Stimulated activated CD8-positive, alpha-beta memory T cell treated with anti-CD3 and anti-CD28 coated beads, Interleukin-15, amount 100 ng/mL, for 1 hour (primary cell): ENCODE results near the gene BAZ2B.

Experiments used
- DNase-seq: peaks from one replicate; pipeline ENCODE4 v3.0.0-alpha.2; 2020; ENCODE audit warnings: low read depth

Gene BAZ2B

DNA sequence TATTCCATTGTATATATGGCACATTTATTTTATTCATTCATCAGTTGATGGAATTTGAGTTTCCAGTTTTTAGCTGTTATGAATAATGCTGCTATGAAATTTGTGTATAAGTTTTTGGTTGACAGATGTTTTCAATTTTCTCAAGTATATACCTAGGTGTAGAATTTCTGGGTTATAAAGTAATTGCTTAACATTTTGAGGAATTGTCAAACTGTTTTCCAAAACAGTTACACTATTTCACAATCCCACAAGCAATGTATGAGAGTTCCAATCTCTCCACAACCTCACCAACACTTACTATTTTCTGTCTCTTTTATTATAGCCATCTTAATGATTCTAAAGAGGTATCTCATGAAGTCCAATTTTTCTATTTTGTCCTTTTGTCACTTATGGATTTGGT, 317.4 kb downstream of the BAZ2B start:
- DNase-seq, result no peak

DNA sequence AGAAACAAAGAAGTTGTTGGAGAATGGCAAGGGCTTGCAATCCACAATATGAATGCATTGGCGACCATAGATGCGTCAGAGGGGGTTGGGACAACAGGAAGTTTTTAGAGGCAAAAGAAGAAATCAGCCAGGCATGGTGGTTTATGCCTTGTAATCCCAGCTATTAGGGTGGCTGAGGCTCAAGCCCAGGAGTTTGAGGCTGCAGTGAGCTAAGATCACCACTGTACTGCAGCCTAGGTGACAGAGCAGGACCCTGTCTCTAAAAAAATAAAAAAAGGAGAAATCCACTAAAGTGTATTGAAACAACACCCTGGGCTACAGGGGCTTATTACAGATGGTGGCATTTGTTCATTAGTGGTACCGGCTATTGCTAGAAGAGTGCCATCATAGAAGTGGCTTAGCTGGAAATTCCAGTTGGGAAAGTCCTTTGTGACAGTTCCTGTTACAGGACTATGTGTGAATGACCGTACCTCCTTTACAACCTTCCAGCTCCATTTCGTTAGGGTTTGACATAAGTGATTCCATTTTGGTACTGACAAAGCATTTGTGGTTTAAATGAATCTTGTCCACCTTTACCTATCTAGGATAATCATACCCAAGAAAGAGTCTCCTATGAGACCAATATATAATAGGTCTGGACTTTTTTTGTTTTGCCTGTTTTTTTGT, 319.2 kb downstream of the BAZ2B start:
- no peak for DNase-seq

DNA sequence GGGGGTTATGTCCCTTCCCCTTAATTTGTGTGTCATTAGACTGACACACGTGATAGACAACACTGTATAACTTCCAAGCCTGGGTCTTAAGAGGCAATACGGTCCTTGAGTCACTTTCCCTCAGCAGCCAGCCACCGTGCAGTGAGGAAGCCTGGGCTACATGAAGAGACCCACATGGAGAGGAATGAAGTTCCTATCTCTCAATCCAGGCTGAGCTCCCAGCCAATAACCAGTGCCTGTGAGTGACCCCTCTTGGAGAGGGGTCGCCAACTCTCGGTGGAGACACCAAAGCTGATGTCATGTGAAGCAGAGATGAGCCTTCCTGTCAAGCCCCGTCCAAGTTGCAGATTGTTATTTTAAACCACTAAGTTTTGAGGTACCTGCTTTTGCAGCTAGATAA, 324.2 kb downstream of the BAZ2B start:
- no peak for DNase-seq

DNA sequence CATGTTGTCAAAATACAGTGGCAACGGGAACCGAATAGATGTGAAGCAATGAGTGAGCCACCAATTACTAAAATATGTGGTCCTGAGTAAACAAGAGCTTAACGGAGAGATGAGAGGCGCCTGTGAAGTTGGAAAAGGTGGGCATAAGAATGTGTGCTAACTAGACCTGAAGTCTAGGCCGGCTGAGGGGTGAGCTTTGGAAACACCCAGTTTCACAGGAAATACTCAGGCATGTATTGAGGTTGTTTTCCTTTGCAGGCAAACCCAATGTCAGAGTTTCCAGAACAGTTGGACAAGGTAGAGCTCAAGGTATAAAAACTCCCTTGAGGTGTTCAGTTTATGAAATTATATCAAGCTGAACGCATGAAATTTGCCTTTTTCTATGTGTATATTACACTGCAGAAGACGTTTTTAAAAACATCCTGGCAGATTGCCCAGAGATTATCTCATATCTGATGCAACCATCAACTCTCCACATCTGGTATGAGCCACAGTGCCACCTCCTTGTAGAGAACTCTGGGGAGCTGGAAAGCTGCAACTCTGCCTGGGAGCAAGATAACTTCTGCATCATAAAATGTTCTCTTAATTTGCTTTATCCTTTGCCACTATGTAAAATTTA, 325.9 kb downstream of the BAZ2B start:
- DNase-seq, result no peak

DNA sequence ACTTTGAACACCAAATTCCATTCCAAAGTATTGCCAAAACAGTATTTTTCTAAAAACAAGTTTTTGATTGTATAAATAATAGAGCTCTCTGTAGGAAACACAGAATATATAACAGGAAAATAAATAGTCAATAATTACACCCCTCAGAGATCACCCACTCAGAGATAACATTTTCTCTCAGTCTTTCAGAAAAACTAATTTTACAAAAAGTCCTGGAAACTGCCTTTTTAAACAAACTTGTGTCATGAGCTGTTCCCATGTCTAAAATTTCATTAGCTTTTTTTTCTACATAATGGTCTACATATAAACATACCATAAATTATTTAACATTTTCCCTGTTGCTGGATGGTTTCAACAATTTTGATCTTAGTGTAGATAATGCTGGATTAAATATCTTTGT, 328.6 kb downstream of the BAZ2B start:
- no peak for DNase-seq

DNA sequence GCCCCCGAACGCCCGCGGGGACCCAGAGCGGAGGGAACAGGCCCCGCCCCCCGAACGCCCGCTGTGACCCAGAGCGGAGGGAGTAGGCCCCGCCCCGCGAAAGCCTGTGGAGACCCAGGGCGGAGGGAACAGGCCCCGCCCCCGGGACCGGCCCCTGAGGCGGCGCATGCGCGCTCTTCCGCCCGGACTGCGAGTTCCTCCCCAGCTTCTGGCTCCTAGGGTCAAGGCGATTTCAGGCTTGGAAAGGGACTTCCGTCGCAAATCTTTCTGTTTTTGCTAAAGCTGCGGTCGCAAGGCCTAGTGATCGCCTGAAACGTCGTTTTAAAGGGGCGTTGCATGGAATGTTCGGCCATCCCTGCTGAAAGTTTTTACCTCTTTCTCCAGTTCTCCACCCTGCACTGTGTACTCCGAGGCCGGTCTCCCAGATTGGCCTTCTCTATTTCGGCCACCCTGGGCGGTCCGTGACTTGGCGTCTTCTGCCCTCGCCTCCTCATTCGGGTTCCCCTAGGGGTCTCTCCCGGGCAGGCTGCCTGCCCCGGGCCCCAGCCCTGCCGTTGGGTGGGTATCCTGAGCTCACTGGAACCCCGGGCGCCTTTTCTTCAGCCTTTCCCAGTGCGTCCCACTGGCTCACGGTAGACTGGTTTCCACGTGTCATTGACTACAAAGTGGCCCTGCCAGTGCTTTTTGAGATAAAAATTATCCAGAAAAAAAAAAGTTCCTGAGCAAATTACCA, 329.5 kb downstream of the BAZ2B start:
- DNase-seq, result peak; percentile 91

DNA sequence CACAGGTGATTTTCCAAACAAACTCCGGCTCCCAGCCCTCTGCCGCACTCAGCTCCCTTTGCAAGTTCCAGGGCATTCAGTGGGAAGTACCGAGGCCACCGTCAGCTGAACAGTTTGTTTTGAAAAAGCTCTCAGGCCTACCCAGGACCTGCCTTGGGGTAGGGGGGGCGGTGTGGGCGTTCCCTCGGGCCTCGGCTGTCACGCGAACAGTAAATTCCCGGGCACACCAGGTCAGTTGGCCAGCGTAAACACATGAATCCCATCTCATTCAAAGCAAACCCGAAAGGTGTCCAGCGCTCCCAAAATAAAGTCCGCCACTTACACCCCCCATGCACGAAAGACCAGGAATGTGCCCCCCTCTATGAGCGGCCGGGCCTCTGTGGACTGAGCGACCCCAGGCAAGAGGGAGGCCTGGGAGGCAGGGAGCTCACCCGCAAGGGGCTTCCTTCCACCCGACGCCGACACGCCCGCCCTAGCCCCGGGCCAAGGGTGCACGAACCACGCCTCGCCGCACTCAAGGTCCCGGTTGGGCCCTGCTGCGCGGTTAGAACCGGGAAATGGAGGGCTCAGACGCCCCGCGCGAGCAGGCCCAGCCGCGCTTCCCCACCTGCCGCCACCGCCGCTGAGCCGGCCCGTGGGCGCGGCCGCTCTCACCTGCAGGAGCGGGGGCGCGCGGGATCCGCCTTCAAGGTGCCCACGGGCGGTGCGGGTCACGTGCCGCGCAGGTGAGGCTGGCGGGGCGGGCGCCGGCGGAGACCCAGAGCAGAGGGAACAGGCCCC, 330.2 kb downstream of the BAZ2B start, which contains the start of gene WDSUB1:
Gene WDSUB1 (minus strand): TSS at position 775 of the 780 bp plus-strand sequence. CDS start 3,634 bp downstream, outside the sequence.
- no peak for DNase-seq

DNA sequence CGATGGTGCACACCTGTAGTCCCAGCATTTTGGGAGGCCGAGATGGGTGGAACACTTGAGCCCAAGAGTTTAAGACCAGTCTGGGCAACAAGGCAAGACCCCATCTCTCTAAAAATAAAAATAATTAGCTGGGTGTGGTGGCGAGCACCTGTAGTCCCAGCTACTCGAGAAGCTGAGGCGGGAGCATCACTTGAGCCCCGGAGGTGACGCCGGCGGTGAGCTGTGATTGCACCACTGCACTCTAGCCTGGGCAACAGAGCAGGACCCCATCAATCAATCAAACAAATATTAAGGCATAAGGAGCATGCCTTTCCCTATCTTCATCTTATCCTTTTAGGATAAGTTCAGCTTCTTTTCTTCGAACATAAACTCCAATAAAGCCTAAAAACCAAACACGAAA, 330.9 kb downstream of the BAZ2B start:
- no peak for DNase-seq

DNA sequence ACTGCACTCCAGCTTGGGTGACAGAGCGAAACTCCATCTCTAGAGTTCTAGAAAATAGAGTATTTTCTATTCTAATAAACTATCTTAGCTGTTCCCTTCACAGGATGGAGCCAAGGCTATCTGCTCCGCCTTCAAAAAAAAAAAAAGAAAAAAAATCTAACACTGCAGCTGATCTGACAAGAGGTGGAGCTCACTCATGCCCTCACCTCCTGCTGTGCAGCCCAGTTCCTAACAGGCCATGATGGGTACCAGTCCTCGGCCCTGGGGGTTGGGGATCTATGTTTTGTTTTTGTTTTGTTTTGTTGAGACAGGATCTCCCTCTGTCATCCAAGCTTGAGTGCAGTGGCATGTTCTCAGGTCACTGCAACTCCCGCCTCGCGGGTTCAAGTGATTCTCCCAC, 332.8 kb downstream of the BAZ2B start:
- DNase-seq, result no peak

DNA sequence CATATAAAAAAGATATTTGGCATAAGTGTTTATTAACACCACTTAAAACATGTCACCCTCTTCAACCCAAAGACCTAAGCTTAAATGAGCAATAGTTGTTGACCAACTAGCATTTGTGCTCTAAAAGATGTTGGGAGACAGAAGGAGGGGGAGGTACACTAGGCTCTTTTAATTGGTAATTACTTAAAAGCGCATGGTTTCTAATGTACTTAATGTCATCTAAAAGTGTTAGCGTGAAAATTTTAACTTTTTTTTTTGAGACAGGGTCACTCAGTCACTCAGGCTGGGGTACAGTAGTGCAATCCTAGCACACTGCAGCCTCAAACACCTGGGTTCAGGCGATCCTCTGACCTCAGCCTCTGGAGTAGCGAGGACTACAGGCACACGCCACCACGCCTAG, 335.3 kb downstream of the BAZ2B start:
- no peak for DNase-seq

DNA sequence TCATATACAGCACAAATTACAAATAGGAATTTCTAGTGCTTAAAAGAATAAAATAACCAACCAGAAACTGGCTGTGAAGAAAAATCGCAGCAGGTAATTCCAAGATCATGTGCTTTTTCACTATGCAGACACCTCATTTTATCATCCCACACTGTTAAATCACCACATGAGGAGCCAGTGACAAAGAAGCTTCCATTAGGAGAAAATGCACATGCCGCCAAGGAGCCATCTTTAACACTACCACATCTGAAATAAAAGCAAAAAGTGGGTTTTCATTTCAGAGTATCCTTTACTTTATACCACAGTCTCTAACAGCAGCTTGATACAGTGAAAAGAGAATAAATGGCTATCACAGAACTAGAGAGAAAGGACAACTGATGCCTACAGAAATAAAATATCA, 336.6 kb downstream of the BAZ2B start:
- DNase-seq, result no peak

DNA sequence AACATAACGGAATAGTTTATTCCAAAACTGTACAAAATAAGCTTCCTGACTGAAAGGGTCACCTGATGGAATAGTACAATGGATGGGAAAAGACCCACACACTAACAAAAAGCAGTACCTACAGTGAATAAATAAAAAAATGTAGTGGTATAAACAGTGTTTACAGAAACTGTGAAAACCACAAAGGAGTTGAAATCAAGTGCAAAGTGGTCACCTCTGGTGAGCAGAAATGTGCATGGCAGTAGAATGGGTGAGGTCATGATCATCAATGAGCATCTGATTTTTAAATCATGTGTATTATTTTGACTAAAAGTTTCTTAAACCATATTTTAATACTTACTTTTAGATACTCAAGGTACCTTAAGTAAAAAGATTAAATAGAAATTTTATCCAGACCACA, 341.2 kb downstream of the BAZ2B start:
- no peak for DNase-seq

DNA sequence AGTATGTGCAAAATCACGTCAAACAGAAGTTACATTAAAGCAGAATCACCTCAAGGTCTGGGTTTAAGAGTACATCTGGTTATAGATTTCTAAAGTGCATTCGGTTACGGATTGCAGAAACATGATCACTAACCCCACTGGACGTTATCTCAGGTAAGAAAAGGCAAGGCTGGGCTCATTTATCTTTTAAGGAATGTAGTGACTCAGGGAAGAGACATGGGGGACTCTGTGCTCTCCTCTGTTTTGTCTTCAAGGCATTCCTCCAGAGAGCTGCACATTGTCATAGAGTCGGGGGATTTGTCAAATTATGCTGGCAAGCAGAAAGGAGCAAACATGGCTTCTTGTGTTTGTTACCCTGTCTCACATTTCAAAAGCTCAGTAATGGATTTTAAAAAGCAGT, 344.2 kb downstream of the BAZ2B start:
- no peak for DNase-seq

DNA sequence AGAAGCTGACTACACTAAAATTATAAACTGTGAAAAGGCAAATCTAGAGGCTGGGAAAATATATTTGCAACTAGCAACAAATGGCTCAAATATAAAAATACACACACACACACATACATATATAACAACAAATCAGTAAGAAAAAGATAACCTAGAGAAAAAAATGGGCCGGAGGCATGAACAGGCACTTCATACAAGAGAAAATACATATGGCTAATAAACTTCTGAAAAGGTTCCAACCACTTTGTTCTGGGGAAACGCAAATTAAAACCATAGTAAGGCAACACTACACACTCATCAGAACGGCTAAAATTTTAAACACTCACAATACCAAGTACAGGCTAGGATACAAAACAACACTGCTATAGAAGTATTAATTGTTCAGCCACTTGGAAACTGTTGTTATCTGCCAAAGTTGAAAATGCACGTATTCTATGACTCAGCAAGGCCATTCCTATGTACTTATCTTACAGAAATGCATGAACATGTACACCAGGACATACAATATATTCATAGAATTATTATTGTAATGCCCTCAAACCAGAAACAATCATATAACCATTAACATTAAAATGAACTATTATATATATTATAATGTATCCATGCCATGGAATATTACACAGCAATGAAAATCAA, 345.5 kb downstream of the BAZ2B start:
- no peak for DNase-seq
